SK-N-SH (cell line): ENCODE measurements around the gene SCAF11. TPM values are rescaled to one million over a fixed set of nuclear protein-coding genes. Genes with fewer than 3 reads are reported as not detected.

Experiments used
- CTCF ChIA-PET: fragments of 300-600, 350-600 bp; formaldehyde crosslinking; extraction: SDS; loops from one replicate; lab custom pipeline; 2021; lab: Yijun Ruan, JAX
- POLR2A ChIA-PET: fragments of 350-600 bp; sonication (Branson Sonifier 250); formaldehyde crosslinking; extraction: SDS; loops from one replicate; lab custom pipeline; 2020; ENCODE audit warnings: antibody characterized with exemption, inconsistent platforms; lab: Yijun Ruan, JAX
- DNase-seq: peaks from one replicate; pipeline ENCODE4 v3.0.0; 2012
- H2AFZ ChIP-seq: fragments of 200-600 bp; sonication (generic); 2 replicates; pipeline ENCODE4 v1.8.1; 2016; ENCODE audit warnings: antibody characterized with exemption, mild to moderate bottlenecking, low read depth
- H3F3A ChIP-seq: fragments of 200-600 bp; sonication (generic); replicated peaks from 2 replicates; pipeline ENCODE3; 2016; ENCODE audit warnings: antibody characterized with exemption, mild to moderate bottlenecking; ENCODE audit not compliant: insufficient read depth
- H3K27ac ChIP-seq, 2 experiments: fragments of 200-500 bp in 1 of 2; fragments of 200-600 bp in 1 of 2; sonication (Bioruptor generic) in 1 of 2; sonication (generic), shearing (Covaris generic) in 1 of 2; 2 replicates each; pipeline versions ENCODE4 v1.5.1 to v1.6.1; 2014 to 2016; ENCODE audit warnings: low read depth in 2 of 2, inconsistent platforms in 1 of 2, low read length in 1 of 2, mild to moderate bottlenecking in 1 of 2, mixed read lengths in 1 of 2
- H3K27me3 ChIP-seq: fragments of 200-600 bp; sonication (generic), shearing (Covaris generic); 2 replicates; pipeline ENCODE4 v1.6.1; 2016; ENCODE audit warnings: mixed run types; ENCODE audit not compliant: insufficient read depth
- H3K36me3 ChIP-seq, 2 experiments: fragments of 200-500 bp in 1 of 2; fragments of 200-600 bp in 1 of 2; sonication (Bioruptor generic) in 1 of 2; sonication (generic) in 1 of 2; replicated peaks in 1 of 2; 2 replicates each; pipeline versions ENCODE3 to v1.5.1; 2014 to 2016; ENCODE audit warnings: low read length in 1 of 2, mild to moderate bottlenecking in 1 of 2; ENCODE audit not compliant: insufficient read depth in 2 of 2, control insufficient read depth in 1 of 2
- H3K4me1 ChIP-seq, 2 experiments: fragments of 200-500 bp in 1 of 2; fragments of 200-600 bp in 1 of 2; sonication (Bioruptor generic) in 1 of 2; sonication (generic), shearing (Covaris generic) in 1 of 2; 2 replicates each; pipeline versions ENCODE4 v1.5.1 to v1.6.1; 2014 to 2016; ENCODE audit warnings: low read depth in 1 of 2, low read length in 1 of 2, mixed run types in 1 of 2; ENCODE audit not compliant: insufficient read depth in 2 of 2, control insufficient read depth in 1 of 2
- H3K4me2 ChIP-seq: fragments of 200-600 bp; sonication (generic), shearing (Covaris generic); 2 replicates; pipeline ENCODE4 v1.6.1; 2017; ENCODE audit warnings: mixed run types
- H3K4me3 ChIP-seq, 2 experiments: fragments of 200-500 bp in 1 of 2; fragments of 200-600 bp in 1 of 2; sonication (Bioruptor generic) in 1 of 2; sonication (generic), shearing (Covaris generic) in 1 of 2; 2 replicates each; pipeline versions ENCODE4 v1.5.1 to v1.8.1; 2014 to 2016; ENCODE audit warnings: low read depth in 2 of 2, inconsistent platforms in 1 of 2, low read length in 1 of 2, mild to moderate bottlenecking in 1 of 2, mixed read lengths in 1 of 2, moderate library complexity in 1 of 2
- H3K79me2 ChIP-seq: fragments of 200-600 bp; sonication (generic); 2 replicates; pipeline ENCODE4 v1.8.1; 2017; ENCODE audit warnings: mild to moderate bottlenecking; ENCODE audit not compliant: insufficient read depth
- H3K9ac ChIP-seq: fragments of 200-600 bp; sonication (generic); 2 replicates; pipeline ENCODE4 v1.6.1; 2017; ENCODE audit warnings: mixed run types
- H3K9me2 ChIP-seq: fragments of 200-600 bp; sonication (generic); 2 replicates; pipeline ENCODE4 v1.6.1; 2017; ENCODE audit warnings: mixed run types
- H3K9me3 ChIP-seq: fragments of 200-600 bp; sonication (generic); 2 replicates; pipeline ENCODE4 v1.6.1; 2017; ENCODE audit warnings: mixed run types, mild to moderate bottlenecking, moderate library complexity
- H4K20me1 ChIP-seq: fragments of 200-600 bp; sonication (generic); 2 replicates; pipeline ENCODE4 v1.6.1; 2017; ENCODE audit warnings: mild to moderate bottlenecking, mixed run types; ENCODE audit not compliant: insufficient read depth
- CHD2 ChIP-seq: fragments of 150-350 bp; IDR thresholded peaks from 2 replicates; pipeline ENCODE4 v1.6.1; 2018; ENCODE audit warnings: low read length; ENCODE audit not compliant: partially characterized antibody
- ELF1 ChIP-seq: IDR thresholded peaks from 2 replicates; pipeline ENCODE4 v1.4.0; 2012
- EP300 ChIP-seq, 2 experiments: IDR thresholded peaks; 2 replicates each; pipeline versions ENCODE4 v1.4.0 to v1.6.1; 2012; ENCODE audit warnings: borderline replicate concordance in 1 of 2, low read depth in 1 of 2, low read length in 1 of 2
- EZH2phosphoT487 ChIP-seq: fragments of 200-600 bp; sonication (generic); IDR thresholded peaks from 2 replicates; pipeline ENCODE4 v1.6.1; 2017; ENCODE audit warnings: low read depth, mixed run types, mild to moderate bottlenecking, antibody characterized with exemption, moderate library complexity, borderline replicate concordance
- FOXJ3 ChIP-seq: sonication (generic); formaldehyde crosslinking; IDR thresholded peaks from 2 replicates; pipeline ENCODE4 v1.5.1; 2020; ENCODE audit warnings: mild to moderate bottlenecking, missing genetic modification reagents
- FOXM1 ChIP-seq: IDR thresholded peaks from 2 replicates; pipeline ENCODE4 v1.4.0; 2012; ENCODE audit warnings: low read depth, mild to moderate bottlenecking
- GABPA ChIP-seq: IDR thresholded peaks from 2 replicates; pipeline ENCODE4 v1.4.0; 2012; ENCODE audit warnings: low read depth, mild to moderate bottlenecking
- IRF3 ChIP-seq: fragments of 150-350 bp; IDR thresholded peaks from 2 replicates; pipeline ENCODE4 v1.6.1; 2016; ENCODE audit warnings: mild to moderate bottlenecking, low read depth, low read length
- MAX ChIP-seq: IDR thresholded peaks from 2 replicates; pipeline ENCODE4 v1.4.0; 2012; ENCODE audit warnings: low read depth
- MEF2A ChIP-seq: IDR thresholded peaks from 2 replicates; pipeline ENCODE4 v1.4.0; 2012; ENCODE audit warnings: low read depth, borderline replicate concordance
- MXI1 ChIP-seq: IDR thresholded peaks from 2 replicates; pipeline ENCODE4 v1.6.1; 2012; ENCODE audit warnings: mild to moderate bottlenecking, low read depth, low read length, improper control_type of control experiment
- NFIC ChIP-seq: IDR thresholded peaks from 2 replicates; pipeline ENCODE4 v1.4.0; 2012; ENCODE audit warnings: borderline replicate concordance
- NRF1 ChIP-seq: IDR thresholded peaks from 2 replicates; pipeline ENCODE4 v1.6.1; 2012; ENCODE audit warnings: low read depth, mild to moderate bottlenecking, low read length
- PBX3 ChIP-seq: IDR thresholded peaks from 2 replicates; pipeline ENCODE4; 2012
- POLR2AphosphoS5 ChIP-seq: IDR thresholded peaks from 2 replicates; pipeline ENCODE4 v1.6.1; 2012; ENCODE audit warnings: low read depth, low read length
- RAD21 ChIP-seq: IDR thresholded peaks from 2 replicates; pipeline ENCODE4 v1.6.1; 2012; ENCODE audit warnings: mild to moderate bottlenecking, low read length
- RFX5 ChIP-seq: IDR thresholded peaks from 2 replicates; pipeline ENCODE4 v1.6.1; 2012; ENCODE audit warnings: mild to moderate bottlenecking, improper control_type of control experiment, low read length
- RXRA ChIP-seq: IDR thresholded peaks from 2 replicates; pipeline ENCODE4 v1.4.0; 2012; ENCODE audit warnings: low read depth, mild to moderate bottlenecking, borderline replicate concordance
- SMC3 ChIP-seq: IDR thresholded peaks from 2 replicates; pipeline ENCODE4 v1.6.1; 2012; ENCODE audit warnings: low read depth, low read length, improper control_type of control experiment
- TAF1 ChIP-seq: IDR thresholded peaks from 2 replicates; pipeline ENCODE4 v1.6.1; 2012; ENCODE audit warnings: low read depth, mild to moderate bottlenecking, low read length, moderate library complexity, borderline replicate concordance
- TCF12 ChIP-seq: IDR thresholded peaks from 2 replicates; pipeline ENCODE4 v1.4.0; 2012
- USF1 ChIP-seq: IDR thresholded peaks from 2 replicates; pipeline ENCODE4 v1.4.0; 2012; ENCODE audit warnings: low read depth, borderline replicate concordance
- YY1 ChIP-seq: IDR thresholded peaks from 2 replicates; pipeline ENCODE4 v1.4.0; 2012; ENCODE audit warnings: low read depth, mild to moderate bottlenecking
- ZBTB33 ChIP-seq: IDR thresholded peaks from 2 replicates; pipeline ENCODE4 v1.4.0; 2012; ENCODE audit warnings: low read depth, borderline replicate concordance
- WGBS: methylation state at CpG from one replicate; pipeline ENCODE4 v1.1.6; 2017; ENCODE audit warnings: low lambda C conversion rate; 5-methylcytosine and 5-hydroxymethylcytosine counted together
- polyA plus RNA-seq, 3 experiments: library from polyadenylated mRNA; depleted of rRNA; stranded (reverse); fragments of >200 nt; gene quantifications; 2 replicates each; pipeline ENCODE4 v1.2.3, GENCODE V29; 2012

Gene SCAF11
- polyA plus RNA-seq, 1 of the 3 experiments (the other 2 are of a cell fraction): 26.1 TPM

GRCh38 chr12:45969084-45969483 lies 21.3 kb downstream of the SCAF11 start:
- peaks cover 32% of the 10 kb centered on the region for H4K20me1 ChIP-seq
- peak overlapping the region; percentile 14 for H3K4me2 ChIP-seq
- TF ChIP-seq MXI1 (no peak), RFX5 (no peak), RAD21 (no peak), NFIC (no peak), YY1 (no peak), EP300 (IDR thresholded peaks at IDR 0.05; ENCODE audit: borderline replicate concordance in 1 of 2, low read depth in 1 of 2, low read length in 1 of 2) (no peak), RXRA (no peak), SMC3 (no peak), NRF1 (no peak), MAX (no peak), FOXJ3 (CRISPR knock-in tag) (no peak), POLR2AphosphoS5 (no peak), USF1 (no peak)
- TF ChIP-seq, all 33 proteins: peak for 0
- Histone ChIP-seq H3K4me3 (no peak overlapping the region), H3K79me2 (peaks cover 92% of the 10 kb centered on the region), H3K9me3 (no peaks in the 10 kb centered on the region), H3K36me3 (peaks cover 15 to 30% of the 10 kb centered on the region in 2 experiments), H3F3A (peaks cover 32% of the 10 kb centered on the region), H3K27ac (peak overlapping the region; percentile 25 to 70; a peak in 1 of 4 replicates), H3K9me2 (no peaks in the 10 kb centered on the region), H3K9ac (no peak overlapping the region), H3K4me1 (peaks cover 0 to 6% of the 10 kb centered on the region in 2 experiments; a peak in 2 of 4 replicates), H2AFZ (no peak overlapping the region), H3K27me3 (no peaks in the 10 kb centered on the region)
- ChIA-PET CTCF (no interaction called here), POLR2A (no interaction called here)
- 33% methylated on average over 2 of the region's 2 CpGs for WGBS
- DNase-seq: no peak

GRCh38 chr12:45966486-45966885 lies 23.9 kb downstream of the SCAF11 start:
- H3K79me2 ChIP-seq: peaks cover 95% of the 10 kb centered on the region
- DNase-seq: no peak
- ChIA-PET POLR2A (no interaction called here), CTCF (no interaction called here)
- no peaks in the 10 kb centered on the region; the same call in 1 of the 2 replicates for H3K9me2 ChIP-seq
- H2AFZ ChIP-seq: no peak overlapping the region
- no peak overlapping the region for H3K9ac ChIP-seq
- peak overlapping the region; percentile 27; the same call in 1 of the 2 replicates for H3K4me2 ChIP-seq
- peaks cover 35 to 50% of the 10 kb centered on the region in 2 experiments for H3K36me3 ChIP-seq
- WGBS: 78% methylated on average over 1 of the region's 1 CpG
- H4K20me1 ChIP-seq: peaks cover 23% of the 10 kb centered on the region
- peaks cover 10% of the 10 kb centered on the region for H3K9me3 ChIP-seq
- H3K27me3 ChIP-seq: no peaks in the 10 kb centered on the region
- peaks cover 0 to 6% of the 10 kb centered on the region in 2 experiments; a peak in 2 of 4 replicates for H3K4me1 ChIP-seq
- H3F3A ChIP-seq: peaks cover 20% of the 10 kb centered on the region
- H3K4me3 ChIP-seq: no peak overlapping the region
- peak overlapping the region; percentile 57 to 75; a peak in 3 of 4 replicates for H3K27ac ChIP-seq
- TF ChIP-seq TCF12 (peak; percentile 29; the same call in 1 of the 2 replicates), CHD2 (no peak), ELF1 (no peak), TAF1 (no peak), IRF3 (no peak), YY1 (no peak), USF1 (no peak), FOXJ3 (CRISPR knock-in tag) (no peak), GABPA (no peak), PBX3 (peak; percentile 27), EZH2phosphoT487 (no peak), NFIC (peak; percentile 77), ZBTB33 (no peak), RFX5 (no peak), RAD21 (no peak), FOXM1 (no peak), MEF2A (no peak)
